Colon (tissue), 2 donors: Measurements from ENCODE around the gene PRRT2.

ENCODE experiments used
- FAIRE-seq: peaks from 2 replicates; lab custom pipeline; 2012; peaks lifted over from hg19 to GRCh38; lab: Jason Lieb, UNC
- donor health status: control.
- donor health status: control.

PRRT2 gene

DNA sequence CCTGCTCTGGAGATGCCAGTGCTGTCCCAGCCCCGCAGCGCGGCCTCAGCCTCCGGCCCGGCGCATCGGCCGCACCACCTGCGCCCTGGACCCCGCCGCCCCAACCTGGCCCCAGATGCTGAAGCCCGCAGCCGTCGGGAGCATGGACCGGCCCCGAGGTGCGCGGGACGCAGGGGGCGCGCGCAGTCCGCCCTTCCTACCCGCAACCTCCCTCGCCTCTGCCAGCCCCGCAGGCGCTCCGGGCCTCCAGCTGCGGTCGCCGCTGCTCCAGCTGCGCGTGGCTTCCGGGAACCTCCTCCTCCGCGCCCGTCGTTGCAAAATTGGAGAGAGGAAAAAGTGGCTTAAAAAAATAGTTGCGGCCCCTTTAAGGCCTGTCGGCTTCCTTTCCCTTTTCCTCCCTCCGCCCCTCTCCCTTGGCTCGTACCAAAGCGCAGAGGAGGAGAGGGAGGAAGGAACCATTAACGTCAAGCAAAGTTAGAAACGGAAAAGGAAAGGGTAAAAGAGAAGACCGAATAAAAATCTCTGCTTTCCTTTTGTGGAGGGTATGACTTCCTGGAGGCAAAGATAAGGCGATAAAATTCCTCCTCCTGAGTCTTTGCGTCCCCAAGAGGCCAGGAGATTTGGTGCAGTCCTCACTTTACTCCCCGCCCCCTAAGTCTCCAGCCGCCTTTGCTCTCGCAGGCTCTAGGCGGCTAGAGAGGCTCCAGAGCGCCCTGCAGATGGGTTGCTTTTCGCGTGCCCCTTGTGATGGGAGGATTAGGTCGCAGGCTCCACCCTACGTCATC is 51.1 kb downstream of the PRRT2 start, which contains the start of gene CDIPT:
Gene CDIPT (minus strand): TSS at position 343 of the 785 bp plus-strand sequence. CDS start 369 bp downstream, outside the sequence.
- FAIRE-seq = no peak

DNA sequence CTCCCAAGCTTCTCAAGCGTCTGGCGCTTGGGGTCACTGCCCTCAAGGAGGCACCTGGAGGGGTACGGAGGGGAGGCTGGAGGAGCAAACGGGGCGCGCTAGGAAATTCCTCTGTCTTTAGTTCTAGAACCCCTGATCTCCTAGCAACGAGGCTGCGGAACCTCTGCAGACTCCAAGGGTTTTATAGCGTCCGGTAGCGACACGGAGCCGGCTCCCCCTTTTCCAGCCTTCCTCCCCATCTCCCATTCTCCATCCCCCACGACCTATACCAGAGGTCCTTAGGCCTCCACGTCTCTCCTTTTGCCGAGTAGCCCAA is 51.6 kb downstream of the PRRT2 start:
- no peak for FAIRE-seq

DNA sequence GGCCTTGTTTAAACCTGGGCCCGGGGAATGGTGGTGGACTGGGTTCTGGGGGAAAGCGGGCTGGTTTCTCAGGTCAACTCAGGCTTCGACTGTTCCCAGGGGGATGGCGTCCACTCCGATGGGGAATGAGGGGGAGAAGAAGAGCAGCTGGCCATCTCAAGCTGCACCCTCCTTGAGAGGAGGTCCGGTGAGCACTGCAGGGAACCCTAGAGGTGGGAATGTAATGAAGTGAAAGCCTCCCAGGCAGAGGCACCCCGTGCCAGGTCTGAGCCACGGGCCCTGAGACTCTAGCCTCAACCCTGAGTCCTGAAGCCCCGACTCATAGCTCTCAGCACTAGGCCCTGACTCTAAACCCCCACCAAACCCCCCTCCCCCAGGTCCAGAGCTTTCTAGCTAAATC is 52.2 kb downstream of the PRRT2 start:
- FAIRE-seq = no peak
